Measurements from ENCODE around the gene MYH11.

DNA sequence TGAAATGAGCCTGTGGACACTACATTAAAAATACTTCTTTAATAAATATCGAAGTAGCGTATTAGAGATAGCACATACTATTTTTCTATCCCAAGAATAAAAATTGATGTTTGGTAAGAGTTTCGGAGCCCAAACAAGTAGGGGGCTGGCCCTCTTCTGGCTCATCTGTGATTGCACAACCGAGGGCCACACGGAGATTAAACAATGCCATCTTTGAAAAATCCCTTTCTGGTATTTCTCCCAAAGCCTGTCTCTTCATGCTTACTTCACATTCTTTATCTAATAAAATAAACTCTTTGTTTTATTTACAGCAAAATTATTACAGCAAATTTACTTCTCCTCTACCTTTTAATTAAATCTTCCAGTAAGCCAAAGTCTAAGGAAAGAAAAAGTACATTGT is 9.6 kb upstream of the MYH11 start:
- no peak for TF ChIP-seq POLR2A (IDR thresholded peaks at IDR 0.05; ENCODE audit: low read length)
- TF ChIP-seq GATA1 (IDR thresholded peaks at IDR 0.05; ENCODE audit: low read depth, low read length), result no peak
